ENCODE measurements around the gene CUX1. TPM values are rescaled to one million over a fixed set of nuclear protein-coding genes. Genes with fewer than 3 reads are reported as not detected.
"Not testable (repeated sequence)": the region's sequence is repeated elsewhere in the genome, so short reads cannot be mapped to it uniquely, and the experiment has no call there.

Gene CUX1
- total RNA-seq, 2 experiments from 2014 or later, result 21.1 to 22.4 TPM

DNA sequence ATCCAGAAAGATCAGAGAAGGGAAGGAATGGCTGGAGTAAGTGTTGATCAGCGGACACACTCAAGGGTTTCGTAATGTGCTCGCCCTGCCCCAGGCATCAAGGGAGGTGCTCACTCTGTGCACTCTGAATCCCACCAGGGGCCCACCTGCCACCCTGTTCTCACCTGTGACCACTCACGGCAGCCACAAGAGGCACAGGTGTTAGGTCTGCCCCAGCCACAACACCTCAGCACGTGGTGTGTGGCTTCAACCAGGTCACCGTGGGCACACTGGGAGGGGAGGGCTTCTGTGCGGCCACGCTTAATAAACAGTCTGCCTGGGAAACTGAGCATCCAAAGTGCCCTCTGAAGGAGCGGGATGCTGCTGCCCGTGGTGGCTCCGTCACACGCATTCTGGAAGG, 49.8 kb downstream of the CUX1 start:
- Mint-ChIP-seq H3K27ac (no peak overlapping the region), H3K36me3 (ENCODE audit: low read depth) (no peaks in the 10 kb centered on the region), H3K9me3 (no peaks in the 10 kb centered on the region), H3K27me3 (no peaks in the 10 kb centered on the region), H3K4me3 (no peak overlapping the region), H3K4me1 (no peaks in the 10 kb centered on the region)
- ChIA-PET POLR2A (no interaction called here), CTCF (no interaction called here)
- DNase-seq, result no peak

GRCh38 chr7:101867681-101868080, 50.3 kb downstream of the CUX1 start:
- H3K27ac Mint-ChIP-seq; CTCF ChIA-PET; DNase-seq; H3K36me3 Mint-ChIP-seq (ENCODE audit: low read depth); H3K27me3 Mint-ChIP-seq; H3K4me3 Mint-ChIP-seq; H3K9me3 Mint-ChIP-seq; H3K4me1 Mint-ChIP-seq: not testable (repeated sequence)
- POLR2A ChIA-PET, result interaction anchor here (1.1 kb wide), 1 partner anchor 9 kb away, joined by 3 read pairs; no protein-coding TSS in a partner anchor

- DNase-seq, result no peak
- Mint-ChIP-seq H3K9me3 (no peaks in the 10 kb centered on the region), H3K36me3 (ENCODE audit: low read depth) (no peaks in the 10 kb centered on the region), H3K27ac (no peak overlapping the region), H3K4me1 (no peaks in the 10 kb centered on the region), H3K27me3 (no peaks in the 10 kb centered on the region), H3K4me3 (no peak overlapping the region)
- CTCF ChIA-PET, result no interaction called here
- POLR2A ChIA-PET, result interaction anchor here (1.1 kb wide), 1 partner anchor 9 kb away, joined by 3 read pairs; no protein-coding TSS in a partner anchor
These were observed 50.9 kb downstream of the CUX1 start for GRCh38 chr7:101868191-101868950.

DNA sequence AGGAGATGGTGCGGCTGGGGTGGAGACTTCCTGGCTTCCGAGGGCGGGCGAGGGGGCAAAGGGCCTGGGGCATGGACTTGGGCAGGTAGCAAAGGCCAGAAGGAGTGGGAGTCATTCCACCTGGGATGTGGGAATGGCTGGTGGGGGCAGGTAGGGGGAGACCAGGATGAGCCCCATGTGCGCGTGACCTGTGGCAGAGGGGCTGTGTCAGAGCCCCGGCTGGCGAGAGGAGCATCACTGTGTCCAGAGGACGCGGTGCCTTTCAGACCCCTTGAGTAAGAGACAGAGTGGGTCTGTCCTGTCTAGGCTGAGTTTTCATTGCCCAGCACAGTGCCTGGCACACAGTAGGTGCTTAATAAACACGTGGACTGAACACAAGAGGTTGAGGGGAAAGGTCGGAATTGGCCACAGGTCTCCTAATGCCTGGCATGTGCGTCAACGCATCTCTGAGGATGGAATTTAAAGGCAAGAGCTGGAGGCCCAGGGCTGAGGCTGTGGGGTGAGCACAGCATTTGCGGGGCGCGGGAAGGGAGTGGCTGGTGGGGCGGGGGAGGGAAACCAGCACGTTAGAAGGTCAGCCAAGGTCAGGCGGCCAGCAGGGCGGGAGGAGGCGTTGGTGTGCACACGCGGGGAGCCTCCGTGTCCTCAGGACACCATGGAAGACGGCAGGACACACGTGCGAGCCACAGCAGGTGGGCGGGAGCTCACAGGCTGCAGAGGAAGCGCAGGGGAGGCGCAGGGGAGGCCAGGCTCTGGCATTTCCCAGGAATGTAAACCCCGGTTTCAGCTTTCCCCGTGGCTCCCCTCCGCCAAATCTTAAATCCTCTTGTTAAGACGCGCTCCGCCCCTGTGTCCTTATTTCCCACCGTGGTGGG, 51.8 kb downstream of the CUX1 start:
- H3K4me3 Mint-ChIP-seq, result no peak overlapping the region
- CTCF ChIA-PET, result interaction anchor here (0.6 to 0.7 kb wide), 3 partner anchors 12 to 325 kb away, joined by 3 to 4 read pairs (median 3); no protein-coding TSS in a partner anchor
- POLR2A ChIA-PET, result no interaction called here
- no peaks in the 10 kb centered on the region for H3K4me1 Mint-ChIP-seq
- no peaks in the 10 kb centered on the region for H3K9me3 Mint-ChIP-seq
- no peak overlapping the region for H3K27ac Mint-ChIP-seq
- H3K36me3 Mint-ChIP-seq (ENCODE audit: low read depth), result no peaks in the 10 kb centered on the region
- no peaks in the 10 kb centered on the region for H3K27me3 Mint-ChIP-seq
- DNase-seq, result no peak

DNA sequence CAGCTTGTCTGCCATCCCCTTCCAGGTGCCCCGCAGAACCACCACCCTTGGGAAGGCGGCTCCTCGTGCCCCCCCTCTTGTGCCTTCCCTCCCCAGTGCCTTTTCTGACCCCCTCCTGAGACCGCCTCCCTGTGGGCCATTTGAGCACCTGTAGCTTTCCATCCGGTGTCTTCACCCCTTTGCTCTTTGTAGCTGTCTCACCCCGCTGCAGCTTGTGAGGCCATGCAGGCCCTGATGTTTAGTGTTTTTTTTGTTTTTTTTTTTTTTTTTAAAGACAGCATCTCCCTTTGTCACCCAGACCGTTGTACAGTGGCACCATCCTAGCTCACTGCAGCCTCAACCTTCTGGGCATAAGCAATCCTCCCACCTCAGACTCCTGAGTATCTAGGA, 52.5 kb downstream of the CUX1 start:
- Mint-ChIP-seq H3K4me1 (no peaks in the 10 kb centered on the region), H3K9me3 (no peaks in the 10 kb centered on the region), H3K27ac (no peak overlapping the region), H3K36me3 (ENCODE audit: low read depth) (no peaks in the 10 kb centered on the region), H3K4me3 (no peak overlapping the region), H3K27me3 (no peaks in the 10 kb centered on the region)
- ChIA-PET POLR2A (interaction anchor here (0.9 kb wide), 1 partner anchor 13 kb away, joined by 3 read pairs; no protein-coding TSS in a partner anchor), CTCF (interaction anchor here (0.6 to 0.7 kb wide), 3 partner anchors 12 to 326 kb away, joined by 3 to 4 read pairs (median 3); no protein-coding TSS in a partner anchor)
- no peak for DNase-seq

DNA sequence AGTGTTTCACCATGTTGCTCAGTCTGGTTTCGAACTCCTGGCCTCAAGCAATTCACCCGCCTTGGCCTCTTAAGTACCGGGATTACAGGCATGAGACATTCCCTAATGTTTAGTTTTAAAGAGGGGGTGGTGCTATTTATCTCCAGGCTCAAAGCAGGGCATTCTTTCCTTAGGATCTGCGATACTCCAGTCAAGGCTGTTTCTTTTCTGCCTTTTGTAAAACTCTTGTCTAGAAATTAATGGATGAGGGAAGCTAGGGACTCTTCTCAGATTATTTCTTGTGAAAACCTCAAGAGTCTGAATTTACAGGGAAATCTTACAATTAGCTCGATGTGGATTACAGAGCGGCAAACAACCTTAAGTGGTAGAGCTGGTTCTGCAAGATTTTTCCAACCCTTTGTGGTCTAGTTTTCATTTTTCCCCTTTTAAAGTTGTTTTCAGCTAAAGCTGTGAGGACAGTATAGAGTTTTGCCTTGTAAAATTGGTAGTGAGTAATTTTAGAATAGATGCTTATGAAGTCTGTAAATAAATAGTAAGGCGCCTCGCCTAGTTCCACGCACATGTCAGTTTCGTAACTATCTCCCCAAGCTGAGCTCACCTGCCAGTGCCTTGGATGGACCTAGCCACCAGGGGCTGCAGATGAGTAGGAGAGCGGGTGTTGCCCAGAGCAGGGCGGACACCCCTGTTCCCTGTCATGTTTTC, 53.1 kb downstream of the CUX1 start:
- Mint-ChIP-seq H3K9me3 (no peaks in the 10 kb centered on the region), H3K4me1 (no peaks in the 10 kb centered on the region), H3K27ac (no peak overlapping the region), H3K27me3 (no peaks in the 10 kb centered on the region), H3K4me3 (no peak overlapping the region), H3K36me3 (ENCODE audit: low read depth) (no peaks in the 10 kb centered on the region)
- DNase-seq, result no peak
- ChIA-PET POLR2A (interaction anchor here (0.9 kb wide), 1 partner anchor 14 kb away, joined by 3 read pairs; no protein-coding TSS in a partner anchor), CTCF (interaction anchor here (0.7 kb wide), 1 partner anchor 9 kb away, joined by 3 read pairs; no protein-coding TSS in a partner anchor)

- Mint-ChIP-seq H3K27ac (no peak overlapping the region), H3K27me3 (no peaks in the 10 kb centered on the region), H3K36me3 (ENCODE audit: low read depth) (no peaks in the 10 kb centered on the region), H3K4me1 (no peaks in the 10 kb centered on the region), H3K9me3 (no peaks in the 10 kb centered on the region), H3K4me3 (no peak overlapping the region)
- ChIA-PET POLR2A (no interaction called here), CTCF (no interaction called here)
- DNase-seq, result no peak
These were observed 53.9 kb downstream of the CUX1 start for GRCh38 chr7:101871351-101871750.

DNA sequence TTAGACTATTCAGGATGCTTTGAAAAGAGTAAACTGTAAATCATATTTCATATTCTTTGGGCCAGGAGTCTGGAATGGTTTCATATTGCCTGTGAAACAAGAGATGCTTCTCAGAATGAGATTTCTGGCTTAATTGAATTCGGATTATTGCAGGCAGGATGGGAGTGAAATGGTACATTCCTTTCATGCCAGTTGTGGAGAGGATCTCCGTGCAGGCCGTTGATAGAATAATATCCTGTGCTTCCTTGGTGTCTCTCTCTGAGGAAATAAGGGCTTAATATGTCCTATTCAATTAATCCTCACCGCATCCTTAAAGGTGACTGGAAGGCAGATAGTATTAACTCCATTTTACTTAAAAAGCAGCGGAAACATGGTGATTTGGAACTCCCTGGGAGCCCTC, 56.6 kb downstream of the CUX1 start:
- no peak overlapping the region for H3K4me3 Mint-ChIP-seq
- no peaks in the 10 kb centered on the region for H3K36me3 Mint-ChIP-seq (ENCODE audit: low read depth)
- ChIA-PET CTCF (no interaction called here), POLR2A (no interaction called here)
- no peaks in the 10 kb centered on the region for H3K27me3 Mint-ChIP-seq
- no peaks in the 10 kb centered on the region for H3K4me1 Mint-ChIP-seq
- no peak for DNase-seq
- H3K27ac Mint-ChIP-seq, result no peak overlapping the region
- no peaks in the 10 kb centered on the region for H3K9me3 Mint-ChIP-seq

GRCh38 chr7:101875283-101875846, 57.9 kb downstream of the CUX1 start:
- Mint-ChIP-seq H3K4me1 (no peaks in the 10 kb centered on the region), H3K36me3 (ENCODE audit: low read depth) (no peaks in the 10 kb centered on the region), H3K27ac (no peak overlapping the region), H3K27me3 (no peaks in the 10 kb centered on the region), H3K9me3 (no peaks in the 10 kb centered on the region), H3K4me3 (no peak overlapping the region)
- no peak for DNase-seq
- CTCF ChIA-PET, result no interaction called here
- POLR2A ChIA-PET, result no interaction called here

DNA sequence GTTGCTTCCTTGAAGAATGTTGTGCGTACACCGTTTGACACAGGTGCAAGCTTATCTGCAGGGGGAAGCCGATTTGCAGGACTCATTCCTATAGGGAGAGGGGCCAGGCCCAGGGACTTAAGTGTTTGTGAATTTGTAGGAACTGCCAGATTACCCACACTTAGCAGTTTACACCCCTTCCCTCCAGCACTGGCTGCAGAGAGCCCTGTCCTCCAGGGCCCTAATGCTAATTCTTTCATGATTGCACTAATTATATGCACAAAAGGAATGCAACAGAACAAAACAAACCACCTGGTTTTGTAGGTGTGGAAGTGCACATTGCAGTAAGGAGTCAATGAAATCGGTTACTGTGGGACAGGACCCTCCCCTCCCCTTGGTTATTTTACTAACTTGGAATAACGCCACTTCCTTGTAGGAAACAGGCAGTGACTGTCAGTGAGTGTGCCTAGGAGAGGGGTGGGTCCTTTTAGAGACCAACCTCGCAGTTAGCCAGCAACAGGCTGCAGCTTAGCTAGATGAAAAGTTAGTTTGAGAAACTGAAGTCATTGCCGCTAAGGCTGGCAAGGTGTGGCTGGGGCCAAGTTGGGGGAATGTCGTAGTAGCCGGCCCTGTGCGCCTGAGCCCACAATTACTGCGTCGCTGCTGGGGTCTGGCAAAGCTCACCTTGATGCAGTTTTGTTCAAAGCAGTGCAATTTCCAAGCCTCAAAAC, 60.6 kb downstream of the CUX1 start:
- H3K9me3 Mint-ChIP-seq, result no peaks in the 10 kb centered on the region
- CTCF ChIA-PET, result no interaction called here
- no peak overlapping the region for H3K4me3 Mint-ChIP-seq
- POLR2A ChIA-PET, result no interaction called here
- H3K36me3 Mint-ChIP-seq (ENCODE audit: low read depth), result no peaks in the 10 kb centered on the region
- no peaks in the 10 kb centered on the region for H3K4me1 Mint-ChIP-seq
- no peak for DNase-seq
- no peak overlapping the region for H3K27ac Mint-ChIP-seq
- no peaks in the 10 kb centered on the region for H3K27me3 Mint-ChIP-seq

DNA sequence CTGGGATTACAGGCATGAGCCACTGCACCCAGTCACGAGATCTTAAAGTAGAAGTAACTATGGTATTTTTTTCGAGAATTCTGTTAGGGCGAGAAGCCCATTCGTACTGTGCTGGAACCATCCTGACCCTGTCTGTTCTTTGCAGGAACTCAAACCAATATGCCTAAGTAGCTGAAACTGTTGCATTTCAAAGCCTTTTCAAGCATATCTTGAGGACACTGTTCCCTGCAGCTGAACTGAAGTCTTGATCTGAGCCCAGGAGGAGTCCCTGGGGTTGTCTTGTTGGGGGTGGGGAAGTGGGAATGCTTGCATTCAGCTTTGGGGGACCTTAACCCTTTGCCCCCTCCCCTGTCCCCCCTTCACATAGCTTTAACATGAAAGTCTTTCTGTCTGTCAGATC, 61.5 kb downstream of the CUX1 start:
- Mint-ChIP-seq H3K36me3 (ENCODE audit: low read depth) (no peaks in the 10 kb centered on the region), H3K27me3 (no peaks in the 10 kb centered on the region)

DNA sequence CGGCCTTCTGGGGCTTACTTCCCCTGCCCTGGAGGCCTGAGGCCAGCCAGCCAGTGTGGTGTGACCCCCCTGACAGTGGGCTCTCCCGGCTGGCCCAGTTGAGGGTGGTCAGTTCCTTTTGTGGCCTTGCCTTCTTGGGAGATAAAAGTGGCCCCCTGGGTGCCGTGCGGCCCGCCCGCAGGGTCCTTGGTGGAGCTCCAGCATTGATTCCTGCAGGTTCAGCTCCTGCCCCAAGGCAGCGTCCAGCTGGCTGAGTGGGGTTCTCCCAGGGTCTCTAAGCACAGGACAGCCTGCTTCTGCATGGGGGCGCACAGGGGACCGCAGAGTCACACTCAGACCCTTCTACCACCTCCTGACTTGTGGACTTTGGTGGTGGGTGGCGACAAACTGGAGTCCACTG, 62.1 kb downstream of the CUX1 start:
- ChIA-PET CTCF (no interaction called here), POLR2A (no interaction called here)
- Mint-ChIP-seq H3K27me3 (no peaks in the 10 kb centered on the region), H3K36me3 (ENCODE audit: low read depth) (no peaks in the 10 kb centered on the region), H3K27ac (no peak overlapping the region), H3K4me3 (no peak overlapping the region), H3K4me1 (peaks cover 2% of the 10 kb centered on the region), H3K9me3 (no peaks in the 10 kb centered on the region)
- no peak for DNase-seq

More for the DNA sequence above, 61.5 kb downstream of the CUX1 start:
- ChIA-PET CTCF (no interaction called here), POLR2A (no interaction called here)
- H3K27ac Mint-ChIP-seq, result no peak overlapping the region
- no peak for DNase-seq
- no peak overlapping the region for H3K4me3 Mint-ChIP-seq
- no peaks in the 10 kb centered on the region for H3K9me3 Mint-ChIP-seq
- no peaks in the 10 kb centered on the region for H3K4me1 Mint-ChIP-seq
